Hematopoietic multipotent progenitor cell (in vitro differentiated cells): ENCODE measurements around the gene ABCC10. TPM values are rescaled to one million over a fixed set of nuclear protein-coding genes. Genes with fewer than 3 reads are reported as not detected.
"Not testable (repeated sequence)": the region's sequence is repeated elsewhere in the genome, so short reads cannot be mapped to it uniquely, and the experiment has no call there.

Experiments used
- DNase-seq, 3 donors: peaks; one replicate each; pipeline ENCODE4 v3.0.0-alpha.2; 2011 to 2015; ENCODE audit warnings: low read depth in 2 of 3, low spot score in 2 of 3
- small RNA-seq: library from RNA; depleted of rRNA; stranded (forward); fragments of <200 nt; gene quantifications from one replicate; pipeline ENCODE3, GENCODE V24; 2012
- total RNA-seq: library from RNA; depleted of rRNA; stranded (reverse); fragments of >200 nt; gene quantifications from one replicate; pipeline ENCODE4 v1.2.3, GENCODE V29; 2012

Gene ABCC10
- total RNA-seq, 1 donor, result 25.9 TPM

- no peak for DNase-seq
These were observed 65.3 kb downstream of the ABCC10 start for GRCh38 chr6:43492673-43493072.

- no peak for DNase-seq
These were observed 65.9 kb downstream of the ABCC10 start for GRCh38 chr6:43493230-43493629.

- DNase-seq, result no peak
These were observed 66.5 kb downstream of the ABCC10 start for GRCh38 chr6:43493833-43494232.

GRCh38 chr6:43494321-43494720, 67.0 kb downstream of the ABCC10 start:
- DNase-seq, result no peak

- DNase-seq, result no peak
These were observed 67.4 kb downstream of the ABCC10 start for GRCh38 chr6:43494766-43495165.

- no peak for DNase-seq
These were observed 68.1 kb downstream of the ABCC10 start for GRCh38 chr6:43495409-43495941.

- DNase-seq, result no peak
These were observed 69.2 kb downstream of the ABCC10 start for GRCh38 chr6:43496370-43497128.

GRCh38 chr6:43497129-43497396, 69.7 kb downstream of the ABCC10 start:
- no peak for DNase-seq

- no peak for DNase-seq
These were observed 70.3 kb downstream of the ABCC10 start for GRCh38 chr6:43497689-43498088.

GRCh38 chr6:43498291-43498690, 71.0 kb downstream of the ABCC10 start:
- DNase-seq, result not testable (repeated sequence)

- no peak for DNase-seq
These were observed 71.9 kb downstream of the ABCC10 start for GRCh38 chr6:43499028-43499815.

Small RNA genes lying within 50 kb of the gene (small RNA-seq; reads per million reads assigned to genes)
- gene MIR6780B (not detected), gene RNU6-1113P (not detected)

Other genes starting within 250 kb of the ABCC10 start
- 47.7 TPM for gene CUL9, start 245.3 kb upstream of the ABCC10 start, total RNA-seq
- 92.9 TPM for gene DNPH1, start 198.1 kb upstream of the ABCC10 start, total RNA-seq
- gene TTBK1, start 184.1 kb upstream of the ABCC10 start, total RNA-seq, result under 0.01 TPM
- gene SLC22A7, start 129.3 kb upstream of the ABCC10 start, total RNA-seq, result not detected
- 0.27 TPM for gene CRIP3, start 118.7 kb upstream of the ABCC10 start, total RNA-seq
- gene ZNF318, start 57.9 kb upstream of the ABCC10 start, total RNA-seq, result 6.7 TPM
- gene DLK2, start 28.0 kb downstream of the ABCC10 start, total RNA-seq, result 0.27 TPM
- gene TJAP1, start 50.0 kb downstream of the ABCC10 start, total RNA-seq, result 29.9 TPM
- gene LRRC73, start 82.8 kb downstream of the ABCC10 start, total RNA-seq, result 0.27 TPM
- gene YIPF3, start 89.4 kb downstream of the ABCC10 start, total RNA-seq, result 158 TPM
- 17.5 TPM for gene POLR1C, start 89.5 kb downstream of the ABCC10 start, total RNA-seq
- 24.2 TPM for gene XPO5, start 148.5 kb downstream of the ABCC10 start, total RNA-seq
- 8.3 TPM for gene POLH, start 148.6 kb downstream of the ABCC10 start, total RNA-seq
- gene GTPBP2, start 201.7 kb downstream of the ABCC10 start, total RNA-seq, result 64.1 TPM
- gene MAD2L1BP, start 208.3 kb downstream of the ABCC10 start, total RNA-seq, result 33.1 TPM
- gene RSPH9, start 217.5 kb downstream of the ABCC10 start, total RNA-seq, result 0.27 TPM